BE2C (cell line): Measurements from ENCODE around the gene PLA2G2D.

Experiments used
- DNase-seq: peaks from one replicate; pipeline ENCODE4 v3.0.0-alpha.2; 2020
- H3K27me3 ChIP-seq: fragments of 250-450 bp; sonication (Bioruptor Pico); 2 replicates; pipeline ENCODE4 v1.5.1; 2020; ENCODE audit warnings: mild to moderate bottlenecking
- H3K36me3 ChIP-seq: fragments of 250-450 bp; sonication (Bioruptor Pico); 2 replicates; pipeline ENCODE4 v1.5.1; 2020; ENCODE audit warnings: mild to moderate bottlenecking
- H3K4me1 ChIP-seq: fragments of 250-450 bp; sonication (Bioruptor Pico); 2 replicates; pipeline ENCODE4 v1.5.1; 2020
- H3K4me3 ChIP-seq: 2 replicates; pipeline ENCODE4 v1.5.1; 2011; ENCODE audit warnings: low read depth, low read length
- H3K9me3 ChIP-seq: fragments of 250-450 bp; sonication (Bioruptor Pico); 2 replicates; pipeline ENCODE4 v1.5.1; 2020
- CTCF ChIP-seq: IDR thresholded peaks from 2 replicates; pipeline ENCODE4 v1.5.1; 2012; ENCODE audit warnings: mild to moderate bottlenecking, low read depth, low read length

The PLA2G2D gene

GRCh38 chr1:20081353-20081810 lies 38.0 kb downstream of the PLA2G2D start:
- Histone ChIP-seq H3K36me3 (no peaks in the 10 kb centered on the region), H3K4me3 (no peak overlapping the region), H3K27me3 (no peaks in the 10 kb centered on the region), H3K4me1 (no peaks in the 10 kb centered on the region), H3K9me3 (no peaks in the 10 kb centered on the region)
- no peak for DNase-seq
- no peak for TF ChIP-seq CTCF

GRCh38 chr1:20080441-20081352 lies 38.6 kb downstream of the PLA2G2D start:
- H3K27me3 ChIP-seq, result no peaks in the 10 kb centered on the region
- DNase-seq, result no peak
- H3K4me3 ChIP-seq, result no peak overlapping the region
- H3K9me3 ChIP-seq, result no peaks in the 10 kb centered on the region
- no peaks in the 10 kb centered on the region for H3K36me3 ChIP-seq
- no peaks in the 10 kb centered on the region for H3K4me1 ChIP-seq
- no peak for TF ChIP-seq CTCF

- H3K36me3 ChIP-seq, result no peaks in the 10 kb centered on the region
- no peaks in the 10 kb centered on the region for H3K9me3 ChIP-seq
- no peak overlapping the region for H3K4me3 ChIP-seq
- no peak for DNase-seq
- TF ChIP-seq CTCF, result no peak
- no peaks in the 10 kb centered on the region for H3K4me1 ChIP-seq
- H3K27me3 ChIP-seq, result no peaks in the 10 kb centered on the region
These were observed 39.6 kb downstream of the PLA2G2D start for GRCh38 chr1:20079661-20080305.

GRCh38 chr1:20078711-20079110 lies 40.6 kb downstream of the PLA2G2D start:
- no peak for DNase-seq
- Histone ChIP-seq H3K36me3 (no peaks in the 10 kb centered on the region), H3K4me1 (no peaks in the 10 kb centered on the region), H3K9me3 (no peaks in the 10 kb centered on the region), H3K27me3 (no peaks in the 10 kb centered on the region), H3K4me3 (no peak overlapping the region)
- no peak for TF ChIP-seq CTCF

GRCh38 chr1:20078171-20078651 lies 41.1 kb downstream of the PLA2G2D start:
- no peak for TF ChIP-seq CTCF
- Histone ChIP-seq H3K36me3 (no peaks in the 10 kb centered on the region), H3K9me3 (no peaks in the 10 kb centered on the region), H3K4me1 (no peaks in the 10 kb centered on the region), H3K27me3 (no peaks in the 10 kb centered on the region), H3K4me3 (no peak overlapping the region)
- no peak for DNase-seq
